HG02973 (cell line): ENCODE results near the gene IFNAR2.
"Not testable (repeated sequence)": the region's sequence is repeated elsewhere in the genome, so short reads cannot be mapped to it uniquely, and the experiment has no call there.

ENCODE experiments used
- ATAC-seq: cut with Tn5 transposase; IDR thresholded peaks from one replicate; pipeline ENCODE4 v1.9.1; 2021; ENCODE audit warnings: moderate library complexity; ENCODE audit not compliant: unreplicated experiment

The IFNAR2 gene

DNA sequence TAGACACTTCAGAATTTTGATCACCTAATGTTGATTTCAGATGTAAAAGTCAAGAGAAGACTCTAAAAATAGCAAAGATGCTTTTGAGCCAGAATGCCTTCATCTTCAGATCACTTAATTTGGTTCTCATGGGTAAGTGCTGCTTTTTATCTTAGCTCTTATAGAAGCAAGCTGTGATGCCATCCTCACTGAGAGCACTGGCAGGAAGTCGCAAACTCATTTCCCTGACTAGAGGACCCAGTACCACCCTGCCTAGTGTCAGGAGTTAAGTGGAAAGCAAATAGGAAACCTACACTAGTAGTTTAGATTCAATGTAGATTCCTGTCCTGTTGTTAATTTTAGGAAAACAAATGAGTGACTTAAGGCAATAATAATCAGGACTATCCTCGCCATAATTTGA lies 12.1 kb downstream of the IFNAR2 start:
- ATAC-seq: no peak

DNA sequence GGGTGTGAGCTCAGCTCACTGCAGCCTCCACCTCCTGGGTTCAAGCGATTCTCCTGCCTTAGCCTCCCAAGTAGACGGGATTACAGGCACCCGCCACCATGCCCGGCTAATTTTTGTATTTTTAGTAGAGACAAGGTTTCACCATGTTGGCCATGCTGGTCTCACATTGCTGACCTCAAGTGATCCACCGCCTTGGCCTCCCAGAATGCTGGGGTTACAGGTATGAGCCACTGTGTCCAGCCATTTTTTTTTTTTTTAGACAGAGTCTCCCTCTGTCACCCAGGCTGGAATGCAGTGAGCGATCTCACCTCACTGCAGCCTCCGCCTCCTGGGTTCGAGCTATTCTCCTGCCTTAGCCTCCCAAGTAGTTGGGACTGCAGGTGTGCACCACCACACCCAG lies 13.1 kb downstream of the IFNAR2 start:
- not testable (repeated sequence) for ATAC-seq

DNA sequence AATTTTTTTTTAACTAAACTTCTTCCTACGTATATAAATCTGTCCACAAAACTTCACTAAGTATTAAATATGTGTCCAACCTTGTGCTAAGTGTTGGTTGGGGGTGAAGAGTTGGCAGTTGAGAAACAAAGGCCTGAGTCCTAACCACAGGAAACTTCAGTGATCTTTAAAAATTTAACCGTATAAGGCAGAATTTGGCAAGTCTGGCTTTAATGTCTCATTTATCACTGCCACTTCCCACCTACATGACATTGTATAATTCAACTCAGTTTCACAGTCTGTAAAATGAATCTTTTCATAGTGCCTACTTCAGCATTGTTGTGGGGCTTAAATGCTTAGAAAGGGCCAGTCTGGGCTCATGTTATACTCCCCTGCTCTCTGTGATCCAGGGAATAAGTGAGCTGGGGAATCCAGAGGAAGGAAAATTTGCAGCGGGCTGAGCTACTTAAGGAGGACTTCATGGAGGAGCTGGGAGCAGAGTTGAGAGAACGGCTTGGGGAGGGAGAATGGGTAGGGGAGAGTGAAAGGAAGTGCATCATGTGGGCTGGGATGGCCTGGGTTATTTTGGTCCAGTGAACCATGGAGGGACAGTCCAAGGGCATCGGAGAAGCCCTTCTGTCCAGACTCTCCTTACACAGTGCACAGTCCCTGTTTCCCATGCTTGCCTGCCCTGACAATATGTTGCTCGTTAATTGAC lies 14.5 kb downstream of the IFNAR2 start:
- no peak for ATAC-seq

- no peak for ATAC-seq
These were observed 15.0 kb downstream of the IFNAR2 start for GRCh38 chr21:33244779-33245105.

- ATAC-seq: no peak
These were observed 15.7 kb downstream of the IFNAR2 start for GRCh38 chr21:33245289-33245918.

GRCh38 chr21:33246506-33246905 lies 16.8 kb downstream of the IFNAR2 start:
- ATAC-seq: no peak

GRCh38 chr21:33246963-33247362 lies 17.2 kb downstream of the IFNAR2 start:
- no peak for ATAC-seq

DNA sequence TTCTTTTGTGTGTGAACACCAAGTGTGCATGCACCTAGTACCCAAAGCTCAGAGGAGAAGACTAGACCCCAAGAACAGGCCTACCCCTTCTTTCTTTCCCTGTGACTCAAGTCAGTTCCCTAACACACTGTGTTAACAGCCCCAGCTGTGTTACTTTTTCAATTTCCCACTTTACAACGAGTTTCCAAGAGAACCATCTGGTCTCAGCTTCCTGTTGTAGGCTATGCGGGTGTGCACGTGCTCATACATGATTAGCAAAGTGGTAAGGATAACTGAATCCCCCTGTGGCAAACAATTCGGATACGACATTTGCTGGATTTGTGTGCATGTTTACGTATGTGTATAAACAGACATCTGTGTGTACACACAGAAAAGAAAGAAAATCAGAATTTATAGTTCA lies 17.9 kb downstream of the IFNAR2 start:
- ATAC-seq: no peak

GRCh38 chr21:33249331-33250002 lies 19.7 kb downstream of the IFNAR2 start:
- no peak for ATAC-seq

- ATAC-seq: no peak
These were observed 21.4 kb downstream of the IFNAR2 start for GRCh38 chr21:33251119-33251518.

GRCh38 chr21:33253382-33253781 lies 23.6 kb downstream of the IFNAR2 start:
- ATAC-seq: not testable (repeated sequence)

DNA sequence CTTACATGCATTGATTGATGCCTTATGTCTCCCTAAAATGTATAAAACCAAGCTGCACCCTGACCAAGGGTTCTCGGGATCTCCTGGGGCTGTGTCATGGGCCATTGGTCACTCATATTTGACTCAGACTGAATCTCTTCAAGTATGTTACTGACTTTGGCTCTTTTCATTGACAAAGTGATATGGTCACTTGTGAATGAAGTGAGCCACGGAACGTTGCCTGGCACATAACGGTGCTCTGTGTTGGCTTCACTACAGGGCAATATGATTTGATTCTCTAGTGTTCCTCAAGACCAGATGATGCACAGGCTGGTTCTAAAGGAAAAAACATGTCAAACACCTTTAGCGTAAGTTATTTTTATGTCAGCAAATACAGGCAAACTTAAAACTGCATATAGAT lies 25.0 kb downstream of the IFNAR2 start:
- ATAC-seq: no peak

DNA sequence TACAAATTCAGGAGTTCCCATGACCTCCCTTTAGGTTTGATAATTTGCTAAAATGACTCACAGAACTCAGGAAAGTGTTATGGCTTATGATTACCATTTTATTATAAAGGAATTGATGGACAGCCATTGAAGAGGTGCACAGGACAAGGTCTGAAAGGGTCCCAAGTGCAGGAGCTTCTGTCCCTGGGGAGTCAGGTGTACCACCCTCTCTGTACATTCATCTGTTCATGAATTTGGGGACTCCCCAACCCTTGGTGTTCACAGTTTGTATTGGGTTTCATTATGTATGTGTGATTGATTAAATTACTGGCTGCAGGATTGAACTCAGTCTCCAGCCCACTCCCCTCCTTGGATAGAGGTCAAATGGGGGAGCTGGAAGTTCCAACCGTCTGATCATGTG lies 25.7 kb downstream of the IFNAR2 start:
- no peak for ATAC-seq

DNA sequence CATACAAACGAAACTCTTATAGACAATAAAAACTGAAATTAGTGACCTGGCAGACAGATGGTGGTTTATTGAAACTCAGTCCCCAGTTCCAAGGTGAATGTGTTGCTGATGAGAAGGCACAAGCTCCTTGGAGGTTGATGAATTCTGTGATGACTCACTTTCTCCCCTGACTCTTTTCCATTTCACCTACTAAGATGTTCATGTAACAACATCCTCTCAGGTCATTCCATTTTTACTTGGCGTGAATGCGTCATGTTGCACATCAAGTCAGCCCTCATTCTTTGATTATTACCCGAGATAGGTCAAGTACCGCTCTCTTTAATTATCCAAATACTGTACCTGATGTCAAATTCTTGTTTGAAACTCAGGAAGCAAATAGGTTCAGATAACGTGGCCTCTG lies 26.3 kb downstream of the IFNAR2 start:
- no peak for ATAC-seq

DNA sequence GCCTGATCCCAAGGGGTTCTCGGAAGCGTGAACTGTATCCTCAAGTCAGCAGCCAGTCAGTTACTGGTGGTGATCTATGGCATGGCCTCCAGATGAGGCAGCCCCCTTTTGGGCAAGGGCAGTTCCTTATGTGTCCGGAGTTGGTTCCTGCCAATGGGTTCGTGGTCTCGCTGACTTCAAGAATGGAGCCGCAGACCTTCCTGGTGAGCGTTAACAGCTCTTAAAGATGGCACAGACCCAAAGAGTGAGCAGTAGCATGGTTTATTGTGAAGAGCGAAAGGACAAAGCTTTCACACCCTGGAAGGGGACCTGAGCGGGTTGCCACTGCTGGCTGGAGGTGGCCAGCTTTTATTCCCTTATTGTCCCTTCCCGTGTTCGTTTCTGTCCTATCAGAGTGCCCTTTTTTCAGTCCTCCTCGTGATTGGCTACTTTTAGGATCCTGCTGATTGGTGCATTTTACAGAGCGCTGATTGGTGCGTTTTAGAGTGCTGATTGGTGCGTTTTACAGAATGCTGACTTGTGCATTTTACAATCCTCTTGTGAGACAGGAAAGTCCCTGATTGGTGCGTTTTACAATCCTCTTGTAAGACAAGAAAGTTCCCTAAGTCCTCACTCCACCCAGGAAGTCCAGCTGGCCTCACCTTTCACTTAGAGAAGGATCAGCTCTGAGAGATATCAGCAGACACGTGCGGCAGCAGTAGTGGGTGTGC lies 27.5 kb downstream of the IFNAR2 start:
- no peak for ATAC-seq

GRCh38 chr21:33258475-33258874 lies 28.7 kb downstream of the IFNAR2 start:
- ATAC-seq: no peak

DNA sequence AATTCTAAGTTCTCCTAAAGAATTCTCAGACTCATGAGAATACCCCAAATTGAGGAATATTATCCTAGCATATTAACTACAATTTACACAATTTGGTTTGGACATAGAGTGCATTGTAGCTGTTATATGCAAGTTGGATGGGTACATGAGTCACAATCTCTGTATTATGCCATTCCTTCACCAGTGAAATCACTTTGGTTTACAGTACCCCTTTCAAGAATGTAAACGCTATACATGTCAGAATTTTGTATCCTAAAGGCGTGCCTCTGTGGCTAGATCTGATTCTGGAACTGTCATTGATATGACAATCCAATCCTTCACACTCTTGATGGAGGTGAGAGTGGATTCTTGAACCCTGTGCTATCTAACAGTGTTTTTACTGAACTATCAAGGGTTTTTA lies 29.7 kb downstream of the IFNAR2 start:
- ATAC-seq: no peak

DNA sequence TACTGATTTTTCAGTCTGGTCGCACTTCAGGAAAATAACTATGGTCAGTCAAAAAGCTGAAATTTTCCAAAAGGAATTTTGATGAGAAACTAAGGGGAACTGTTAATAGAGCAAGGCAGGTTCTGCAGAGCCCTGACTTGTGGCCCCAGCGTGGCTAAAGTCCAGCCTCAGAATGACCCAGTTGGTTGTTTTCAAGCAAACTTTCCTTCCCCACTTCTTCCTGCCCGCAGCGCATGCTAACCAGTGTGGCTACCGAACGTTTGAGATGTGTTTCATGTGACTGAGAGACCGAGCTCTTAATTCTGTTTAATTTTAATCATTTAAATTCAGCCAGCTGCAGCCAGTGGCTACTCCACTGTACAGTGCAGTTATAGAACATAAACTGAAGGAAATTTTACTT lies 30.3 kb downstream of the IFNAR2 start:
- ATAC-seq: no peak

DNA sequence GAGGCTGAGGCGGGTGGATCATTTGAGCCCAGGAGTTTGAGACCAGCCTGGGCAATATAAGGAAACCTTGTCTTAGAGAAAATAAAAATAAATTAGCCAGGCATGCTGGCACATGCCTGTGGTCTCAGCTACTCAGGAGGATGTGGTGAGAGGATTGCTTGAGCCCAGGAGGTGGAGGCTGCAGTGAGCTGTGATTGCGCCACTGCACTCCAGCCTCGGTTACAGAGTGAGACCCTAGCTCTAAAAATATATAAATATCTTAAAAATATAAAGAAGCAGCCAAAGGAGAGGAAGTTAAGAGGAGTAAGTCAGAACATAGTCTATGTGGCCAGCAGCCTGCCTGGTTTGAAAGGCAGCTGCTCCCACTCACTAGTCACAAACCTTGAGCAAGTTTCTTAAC lies 31.9 kb downstream of the IFNAR2 start:
- no peak for ATAC-seq

- no peak for ATAC-seq
These were observed 33.2 kb downstream of the IFNAR2 start for GRCh38 chr21:33262921-33263320.

DNA sequence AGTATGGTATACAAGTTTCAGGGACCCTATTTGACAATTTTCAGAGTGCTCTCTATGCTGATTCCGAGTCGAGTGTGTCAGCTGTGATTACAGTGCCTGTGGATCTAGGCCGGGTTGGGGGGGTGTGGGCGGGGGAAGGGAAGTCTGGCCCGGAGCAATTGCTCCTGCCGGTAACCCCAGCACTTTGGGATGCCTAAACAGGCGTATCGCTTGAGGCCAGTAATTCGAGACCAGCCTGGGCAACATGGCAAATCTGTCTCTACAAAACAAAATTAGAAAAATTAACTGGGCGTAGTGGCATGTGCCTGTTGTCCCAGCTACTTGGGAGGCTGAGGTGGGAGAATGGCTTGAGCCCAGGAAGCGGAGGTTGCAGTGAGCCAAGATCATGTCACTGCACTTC lies 34.8 kb downstream of the IFNAR2 start:
- ATAC-seq: no peak

- peak; percentile 36 for ATAC-seq
These were observed 35.9 kb downstream of the IFNAR2 start for GRCh38 chr21:33265664-33266049.
